HepG2 (cell line): ENCODE results near the gene ANLN. TPM values are rescaled to one million over a fixed set of nuclear protein-coding genes. Genes with fewer than 3 reads are reported as not detected.

ENCODE experiments used
- BHLHE40 ChIP-seq: IDR thresholded peaks from 2 replicates; pipeline ENCODE4 v1.6.1; 2011; ENCODE audit warnings: low read length, improper control_type of control experiment
- CBX1 ChIP-seq: IDR thresholded peaks from one replicate; pipeline ENCODE4 v1.6.1; 2016; ENCODE audit warnings: antibody characterized with exemption, low read depth
- CENPT ChIP-seq: sonication (generic); formaldehyde crosslinking; IDR thresholded peaks from 2 replicates; pipeline ENCODE4 v1.8.0; 2022; ENCODE audit warnings: low read depth, mild to moderate bottlenecking, moderate library complexity, missing genetic modification reagents
- CHD4 ChIP-seq: fragments of 200-600 bp; sonication (generic); IDR thresholded peaks from 2 replicates; pipeline ENCODE4 v1.7.0; 2017; ENCODE audit warnings: mild to moderate bottlenecking, low read length, borderline replicate concordance
- ELF4 ChIP-seq: sonication (generic); formaldehyde crosslinking; IDR thresholded peaks from 2 replicates; pipeline ENCODE4 v1.5.0; 2020; ENCODE audit warnings: missing genetic modification reagents, mild to moderate bottlenecking, moderate library complexity, borderline replicate concordance
- GPN1 ChIP-seq: sonication (generic); formaldehyde crosslinking; IDR thresholded peaks from 2 replicates; pipeline ENCODE4 v1.5.1; 2020; ENCODE audit warnings: missing genetic modification reagents, borderline replicate concordance
- HNRNPK ChIP-seq: fragments of 200-400 bp; formaldehyde crosslinking; IDR thresholded peaks from 2 replicates; pipeline ENCODE4 v1.6.1; 2018; ENCODE audit warnings: low read length, low read depth, moderate library complexity, mild to moderate bottlenecking; ENCODE audit not compliant: poor library complexity, severe bottlenecking
- NR2F2 ChIP-seq: IDR thresholded peaks from 2 replicates; pipeline ENCODE4 v1.6.1; 2012; ENCODE audit warnings: low read depth, inconsistent platforms, borderline replicate concordance
- PCBP1 ChIP-seq: fragments of 200-400 bp; formaldehyde crosslinking; IDR thresholded peaks from 2 replicates; pipeline ENCODE4 v1.6.1; 2017; ENCODE audit warnings: mild to moderate bottlenecking, low read depth, low read length, borderline replicate concordance
- SALL2 ChIP-seq: sonication (generic); formaldehyde crosslinking; IDR thresholded peaks from 2 replicates; pipeline ENCODE4 v1.8.1; 2023; ENCODE audit warnings: mild to moderate bottlenecking, missing genetic modification reagents, inconsistent platforms
- THYN1 ChIP-seq: sonication (generic); formaldehyde crosslinking; IDR thresholded peaks from 2 replicates; pipeline ENCODE4 v1.8.1; 2023; ENCODE audit warnings: low read depth, mild to moderate bottlenecking, moderate library complexity, missing genetic modification reagents, borderline replicate concordance
- ZNF205 ChIP-seq: IDR thresholded peaks from 2 replicates; pipeline ENCODE4 v1.6.1; 2018; ENCODE audit warnings: missing biosample characterization, missing genetic modification reagents
- ZNF274 ChIP-seq: sonication (generic); formaldehyde crosslinking; IDR thresholded peaks from 2 replicates; pipeline ENCODE4 v1.5.1; 2020; ENCODE audit warnings: mild to moderate bottlenecking, missing genetic modification reagents
- ZNF382 ChIP-seq: sonication (generic); formaldehyde crosslinking; IDR thresholded peaks from 2 replicates; pipeline ENCODE4 v1.5.0; 2020; ENCODE audit warnings: missing genetic modification reagents, mild to moderate bottlenecking, borderline replicate concordance
- ZNF841 ChIP-seq: sonication (generic); formaldehyde crosslinking; IDR thresholded peaks from 2 replicates; pipeline ENCODE4 v1.8.1; 2023; ENCODE audit warnings: missing genetic modification reagents, borderline replicate concordance
- polyA plus RNA-seq, 8 experiments: library from polyadenylated mRNA; depleted of rRNA in 3 of 8; stranded (reverse) in 7 of 8; unstranded in 1 of 8; fragments of >200 nt; fragmentation: Illumina TruSeq in 4 of 8; extraction: Trizol in 4 of 8; gene quantifications; 2 replicates each; pipeline versions ENCODE4 v1.2.1 to v1.2.3, GENCODE V29; 2011 to 2016; ENCODE audit warnings: low read depth in 4 of 8, missing spikeins in 1 of 8, mixed read lengths in 1 of 8; ENCODE audit not compliant: insufficient read depth in 1 of 8
- total RNA-seq, 5 experiments: library from RNA; depleted of rRNA; stranded (reverse); fragments of >200 nt; fragmentation: Illumina TruSeq; extraction: Trizol; gene quantifications; 2 replicates each; pipeline ENCODE4 v1.2.3, GENCODE V29; 2016; ENCODE audit warnings: low read depth in 1 of 5
- TF ChIP-seq, protein P1 (sequence below): sonication (generic); formaldehyde crosslinking; IDR thresholded peaks from 2 replicates; pipeline ENCODE4 v1.9.0; 2021; ENCODE audit warnings: missing genetic modification reagents, borderline replicate concordance
- TF ChIP-seq, protein P2 (sequence below): sonication (generic); formaldehyde crosslinking; IDR thresholded peaks from 2 replicates; pipeline ENCODE4 v1.5.0; 2020; ENCODE audit warnings: mild to moderate bottlenecking, missing genetic modification reagents, borderline replicate concordance
- TF ChIP-seq, protein P3 (sequence below): sonication (generic); formaldehyde crosslinking; IDR thresholded peaks from 2 replicates; pipeline ENCODE4 v1.8.0; 2022; ENCODE audit warnings: mild to moderate bottlenecking, missing genetic modification reagents, moderate library complexity

Gene ANLN
- total and polyA plus RNA-seq, 2 of the 13 experiments (the other 11 are each of a cell fraction or from before 2014, with no cell fraction given) = 20.0 to 72.0 TPM

DNA sequence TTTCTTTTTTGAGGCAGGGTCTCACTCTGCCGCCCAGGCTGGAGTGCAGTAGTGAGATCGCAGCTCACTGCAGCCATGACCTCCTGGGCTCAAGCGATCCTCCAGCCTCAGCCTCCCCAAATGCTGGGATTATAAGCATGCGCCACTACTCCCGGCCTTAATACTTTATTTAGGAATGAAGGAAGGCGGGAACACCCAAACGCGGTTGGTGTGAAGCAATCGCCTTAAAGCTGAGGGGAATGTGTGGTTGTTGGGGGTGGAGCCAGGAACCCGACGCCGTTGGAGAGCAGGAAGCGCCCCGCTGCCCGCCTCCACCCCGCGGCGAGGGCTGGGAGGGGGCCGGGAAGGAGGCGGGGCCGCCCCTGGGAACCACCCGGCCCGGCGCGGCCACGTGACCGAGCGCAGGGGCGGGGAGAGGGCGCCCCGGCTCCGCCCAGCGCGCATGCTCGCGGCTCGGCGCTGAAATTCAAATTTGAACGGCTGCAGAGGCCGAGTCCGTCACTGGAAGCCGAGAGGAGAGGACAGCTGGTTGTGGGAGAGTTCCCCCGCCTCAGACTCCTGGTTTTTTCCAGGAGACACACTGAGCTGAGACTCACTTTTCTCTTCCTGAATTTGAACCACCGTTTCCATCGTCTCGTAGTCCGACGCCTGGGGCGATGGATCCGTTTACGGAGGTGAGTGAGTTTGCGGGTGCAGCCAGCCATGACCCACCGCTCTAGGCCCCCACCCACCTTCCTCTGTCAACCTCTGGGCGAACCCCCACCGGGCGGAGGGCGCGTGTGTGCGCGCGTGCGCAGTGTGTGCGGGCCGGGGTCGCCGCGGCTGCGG, at the start of gene ANLN (continued):
- no peak; the same call in 1 of the 2 replicates for TF ChIP-seq ZNF274 (CRISPR knock-in tag)
- no peak; the same call in 1 of the 2 replicates for TF ChIP-seq BHLHE40
- 0 out of 2 replicates have a peak, but pooled peaks have one; percentile 27 for TF ChIP-seq SALL2
- no peak for TF ChIP-seq ZNF205 (CRISPR knock-in tag)
- TF ChIP-seq ZNF382 (CRISPR knock-in tag) = no peak
- no peak for TF ChIP-seq PCBP1
- no peak for TF ChIP-seq ZNF841 (CRISPR knock-in tag)
- TF ChIP-seq THYN1 = no peak
- TF ChIP-seq, protein P1, sequence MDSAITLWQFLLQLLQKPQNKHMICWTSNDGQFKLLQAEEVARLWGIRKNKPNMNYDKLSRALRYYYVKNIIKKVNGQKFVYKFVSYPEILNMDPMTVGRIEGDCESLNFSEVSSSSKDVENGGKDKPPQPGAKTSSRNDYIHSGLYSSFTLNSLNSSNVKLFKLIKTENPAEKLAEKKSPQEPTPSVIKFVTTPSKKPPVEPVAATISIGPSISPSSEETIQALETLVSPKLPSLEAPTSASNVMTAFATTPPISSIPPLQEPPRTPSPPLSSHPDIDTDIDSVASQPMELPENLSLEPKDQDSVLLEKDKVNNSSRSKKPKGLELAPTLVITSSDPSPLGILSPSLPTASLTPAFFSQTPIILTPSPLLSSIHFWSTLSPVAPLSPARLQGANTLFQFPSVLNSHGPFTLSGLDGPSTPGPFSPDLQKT = no peak
- TF ChIP-seq, protein P2, sequence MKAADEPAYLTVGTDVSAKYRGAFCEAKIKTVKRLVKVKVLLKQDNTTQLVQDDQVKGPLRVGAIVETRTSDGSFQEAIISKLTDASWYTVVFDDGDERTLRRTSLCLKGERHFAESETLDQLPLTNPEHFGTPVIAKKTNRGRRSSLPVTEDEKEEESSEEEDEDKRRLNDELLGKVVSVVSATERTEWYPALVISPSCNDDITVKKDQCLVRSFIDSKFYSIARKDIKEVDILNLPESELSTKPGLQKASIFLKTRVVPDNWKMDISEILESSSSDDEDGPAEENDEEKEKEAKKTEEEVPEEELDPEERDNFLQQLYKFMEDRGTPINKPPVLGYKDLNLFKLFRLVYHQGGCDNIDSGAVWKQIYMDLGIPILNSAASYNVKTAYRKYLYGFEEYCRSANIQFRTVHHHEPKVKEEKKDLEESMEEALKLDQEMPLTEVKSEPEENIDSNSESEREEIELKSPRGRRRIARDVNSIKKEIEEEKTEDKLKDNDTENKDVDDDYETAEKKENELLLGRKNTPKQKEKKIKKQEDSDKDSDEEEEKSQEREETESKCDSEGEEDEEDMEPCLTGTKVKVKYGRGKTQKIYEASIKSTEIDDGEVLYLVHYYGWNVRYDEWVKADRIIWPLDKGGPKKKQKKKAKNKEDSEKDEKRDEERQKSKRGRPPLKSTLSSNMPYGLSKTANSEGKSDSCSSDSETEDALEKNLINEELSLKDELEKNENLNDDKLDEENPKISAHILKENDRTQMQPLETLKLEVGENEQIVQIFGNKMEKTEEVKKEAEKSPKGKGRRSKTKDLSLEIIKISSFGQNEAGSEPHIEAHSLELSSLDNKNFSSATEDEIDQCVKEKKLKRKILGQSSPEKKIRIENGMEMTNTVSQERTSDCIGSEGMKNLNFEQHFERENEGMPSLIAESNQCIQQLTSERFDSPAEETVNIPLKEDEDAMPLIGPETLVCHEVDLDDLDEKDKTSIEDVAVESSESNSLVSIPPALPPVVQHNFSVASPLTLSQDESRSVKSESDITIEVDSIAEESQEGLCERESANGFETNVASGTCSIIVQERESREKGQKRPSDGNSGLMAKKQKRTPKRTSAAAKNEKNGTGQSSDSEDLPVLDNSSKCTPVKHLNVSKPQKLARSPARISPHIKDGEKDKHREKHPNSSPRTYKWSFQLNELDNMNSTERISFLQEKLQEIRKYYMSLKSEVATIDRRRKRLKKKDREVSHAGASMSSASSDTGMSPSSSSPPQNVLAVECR = peak; percentile 99
- no peak for TF ChIP-seq HNRNPK
- no peak for TF ChIP-seq CBX1
- no peak for TF ChIP-seq ELF4 (CRISPR knock-in tag)
- TF ChIP-seq, protein P3, sequence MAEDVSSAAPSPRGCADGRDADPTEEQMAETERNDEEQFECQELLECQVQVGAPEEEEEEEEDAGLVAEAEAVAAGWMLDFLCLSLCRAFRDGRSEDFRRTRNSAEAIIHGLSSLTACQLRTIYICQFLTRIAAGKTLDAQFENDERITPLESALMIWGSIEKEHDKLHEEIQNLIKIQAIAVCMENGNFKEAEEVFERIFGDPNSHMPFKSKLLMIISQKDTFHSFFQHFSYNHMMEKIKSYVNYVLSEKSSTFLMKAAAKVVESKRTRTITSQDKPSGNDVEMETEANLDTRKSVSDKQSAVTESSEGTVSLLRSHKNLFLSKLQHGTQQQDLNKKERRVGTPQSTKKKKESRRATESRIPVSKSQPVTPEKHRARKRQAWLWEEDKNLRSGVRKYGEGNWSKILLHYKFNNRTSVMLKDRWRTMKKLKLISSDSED (CRISPR knock-in tag) = no peak
- TF ChIP-seq NR2F2 = no peak
- peak; percentile 97; the same call in 1 of the 2 replicates for TF ChIP-seq CHD4
- TF ChIP-seq CENPT (CRISPR knock-in tag) = no peak
- no peak for TF ChIP-seq GPN1
